ENCODE measurements around the gene PCDHA1.
"Not testable (repeated sequence)": the region's sequence is repeated elsewhere in the genome, so short reads cannot be mapped to it uniquely, and the experiment has no call there.

PCDHA1 gene

DNA sequence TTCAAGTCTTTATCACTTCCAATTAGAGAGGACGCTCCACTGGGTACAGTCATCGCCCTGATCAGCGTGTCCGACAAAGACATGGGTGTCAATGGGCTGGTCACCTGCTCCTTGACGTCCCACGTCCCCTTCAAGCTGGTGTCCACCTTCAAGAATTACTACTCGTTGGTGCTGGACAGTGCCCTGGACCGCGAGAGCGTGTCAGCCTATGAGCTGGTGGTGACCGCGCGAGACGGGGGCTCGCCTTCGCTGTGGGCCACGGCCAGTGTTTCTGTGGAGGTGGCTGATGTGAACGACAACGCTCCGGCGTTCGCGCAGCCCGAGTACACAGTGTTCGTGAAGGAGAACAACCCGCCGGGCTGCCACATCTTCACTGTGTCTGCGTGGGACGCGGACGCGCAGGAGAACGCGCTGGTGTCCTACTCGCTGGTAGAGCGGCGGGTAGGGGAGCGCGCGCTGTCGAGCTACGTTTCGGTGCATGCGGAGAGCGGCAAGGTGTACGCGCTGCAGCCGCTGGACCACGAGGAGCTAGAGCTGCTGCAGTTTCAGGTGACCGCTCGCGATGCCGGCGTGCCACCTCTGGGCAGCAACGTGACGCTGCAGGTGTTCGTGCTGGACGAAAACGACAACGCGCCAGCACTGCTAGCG, 22.4 kb downstream of the PCDHA1 start:
- 96 to 97% methylated on average over 62 of the region's 62 CpGs for whole genome bisulfite sequencing, 2 experiments
- not testable (repeated sequence) for H3K36me3 ChIP-seq (ENCODE audit: control insufficient read depth, insufficient read depth, low read length); H3K9me3 ChIP-seq (ENCODE audit: control insufficient read depth, low read length); H3K4me1 ChIP-seq (ENCODE audit: control insufficient read depth, insufficient read depth, low read length); H3K4me3 ChIP-seq (ENCODE audit: insufficient read depth, low read depth, low read length); H3K27ac ChIP-seq (ENCODE audit: insufficient read depth, low read depth, low read length, poor library complexity, severe bottlenecking); H3K27me3 ChIP-seq (ENCODE audit: control insufficient read depth, insufficient read depth, low read length, poor library complexity, severe bottlenecking)

DNA sequence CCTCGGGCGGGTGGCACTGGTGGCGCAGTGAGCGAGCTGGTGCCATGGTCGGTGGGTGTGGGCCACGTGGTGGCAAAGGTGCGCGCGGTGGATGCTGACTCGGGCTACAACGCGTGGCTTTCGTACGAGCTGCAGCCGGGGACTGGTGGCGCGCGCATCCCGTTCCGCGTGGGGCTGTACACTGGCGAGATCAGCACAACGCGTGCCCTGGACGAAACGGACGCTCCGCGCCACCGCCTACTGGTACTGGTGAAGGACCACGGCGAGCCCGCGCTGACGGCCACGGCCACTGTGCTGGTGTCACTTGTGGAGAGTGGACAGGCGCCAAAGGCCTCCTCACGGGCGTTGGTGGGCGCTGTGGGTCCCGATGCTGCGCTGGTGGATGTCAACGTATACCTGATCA, 22.9 kb downstream of the PCDHA1 start:
- H3K27me3 ChIP-seq (ENCODE audit: control insufficient read depth, insufficient read depth, low read length, poor library complexity, severe bottlenecking), result no peaks in the 10 kb centered on the region
- no peaks in the 10 kb centered on the region for H3K9me3 ChIP-seq (ENCODE audit: control insufficient read depth, low read length)
- no peaks in the 10 kb centered on the region for H3K4me1 ChIP-seq (ENCODE audit: control insufficient read depth, insufficient read depth, low read length)
- 95 to 96% methylated on average over 43 of the region's 43 CpGs for WGBS, 2 experiments
- no peaks in the 10 kb centered on the region for H3K36me3 ChIP-seq (ENCODE audit: control insufficient read depth, insufficient read depth, low read length)
- no peak overlapping the region for H3K4me3 ChIP-seq (ENCODE audit: insufficient read depth, low read depth, low read length)
- no peak overlapping the region for H3K27ac ChIP-seq (ENCODE audit: insufficient read depth, low read depth, low read length, poor library complexity, severe bottlenecking)

DNA sequence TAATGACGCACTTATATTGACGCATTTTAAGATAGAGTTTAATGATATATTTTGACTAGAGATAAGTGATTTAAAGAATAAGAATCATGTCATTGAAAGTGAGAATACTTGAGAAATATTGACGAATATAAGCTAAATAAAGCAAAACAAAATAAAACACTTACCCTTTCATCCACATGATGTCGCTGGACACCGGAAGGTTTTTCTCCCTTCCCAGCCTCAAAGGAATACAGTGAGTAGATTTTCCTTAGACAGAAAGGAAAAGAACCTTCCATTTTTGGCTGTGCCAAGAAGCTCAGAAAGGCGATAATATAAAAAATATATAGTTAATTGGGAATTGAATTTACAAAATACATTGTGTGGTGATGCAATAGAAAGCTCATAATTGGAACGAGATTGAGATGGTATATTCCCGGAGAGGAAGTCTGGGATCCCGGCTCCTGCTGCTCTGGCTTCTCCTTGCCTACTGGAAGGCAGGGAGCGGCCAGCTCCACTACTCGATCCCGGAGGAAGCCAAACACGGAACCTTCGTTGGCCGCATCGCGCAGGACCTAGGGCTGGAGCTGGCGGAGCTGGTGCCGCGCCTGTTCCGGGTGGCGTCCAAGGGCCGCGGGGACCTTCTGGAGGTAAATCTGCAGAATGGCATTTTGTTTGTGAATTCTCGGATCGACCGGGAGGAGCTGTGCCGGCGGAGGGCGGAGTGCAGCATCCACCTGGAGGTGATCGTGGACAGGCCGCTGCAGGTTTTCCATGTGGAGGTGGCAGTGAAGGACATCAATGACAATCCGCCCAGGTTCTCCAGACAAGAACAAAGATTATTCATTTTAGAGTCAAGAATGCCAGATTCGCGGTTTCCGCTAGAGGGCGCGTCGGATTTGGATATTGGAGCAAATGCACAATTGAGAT, 35.7 kb downstream of the PCDHA1 start, which contains the start of gene PCDHA5:
PCDHA5 (plus strand) TSS at position 239 of the 906 bp plus-strand sequence.
- Histone ChIP-seq H3K4me1 (ENCODE audit: control insufficient read depth, insufficient read depth, low read length) (no peaks in the 10 kb centered on the region), H3K4me3 (ENCODE audit: insufficient read depth, low read depth, low read length) (no peak within 1 kb of the TSS), H3K27me3 (ENCODE audit: control insufficient read depth, insufficient read depth, low read length, poor library complexity, severe bottlenecking) (no peaks in the 10 kb centered on the region), H3K9me3 (ENCODE audit: control insufficient read depth, low read length) (no peaks in the 10 kb centered on the region), H3K27ac (ENCODE audit: insufficient read depth, low read depth, low read length, poor library complexity, severe bottlenecking) (no peak within 1 kb of the TSS), H3K36me3 (ENCODE audit: control insufficient read depth, insufficient read depth, low read length) (no peaks in the 10 kb centered on the region)
- WGBS, 2 experiments, result 91 to 92% methylated on average over 38 to 39 of the region's 39 CpGs

DNA sequence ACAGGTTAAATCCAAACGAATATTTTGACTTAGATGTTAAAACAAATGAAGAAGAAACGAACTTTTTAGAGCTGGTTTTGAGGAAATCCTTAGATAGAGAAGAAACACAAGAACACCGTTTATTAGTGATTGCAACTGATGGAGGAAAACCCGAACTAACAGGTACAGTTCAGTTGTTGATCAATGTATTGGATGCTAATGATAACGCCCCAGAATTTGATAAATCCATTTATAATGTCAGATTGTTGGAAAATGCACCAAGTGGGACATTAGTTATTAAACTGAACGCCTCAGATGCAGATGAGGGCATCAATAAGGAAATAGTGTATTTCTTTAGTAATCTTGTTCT, 36.3 kb downstream of the PCDHA1 start:
- Histone ChIP-seq H3K27ac (ENCODE audit: insufficient read depth, low read depth, low read length, poor library complexity, severe bottlenecking) (no peak overlapping the region), H3K4me3 (ENCODE audit: insufficient read depth, low read depth, low read length) (no peak overlapping the region), H3K4me1 (ENCODE audit: control insufficient read depth, insufficient read depth, low read length) (no peaks in the 10 kb centered on the region), H3K36me3 (ENCODE audit: control insufficient read depth, insufficient read depth, low read length) (no peaks in the 10 kb centered on the region), H3K9me3 (ENCODE audit: control insufficient read depth, low read length) (no peaks in the 10 kb centered on the region), H3K27me3 (ENCODE audit: control insufficient read depth, insufficient read depth, low read length, poor library complexity, severe bottlenecking) (no peaks in the 10 kb centered on the region)
- WGBS, 2 experiments, result 91% methylated on average over 6 of the region's 6 CpGs

DNA sequence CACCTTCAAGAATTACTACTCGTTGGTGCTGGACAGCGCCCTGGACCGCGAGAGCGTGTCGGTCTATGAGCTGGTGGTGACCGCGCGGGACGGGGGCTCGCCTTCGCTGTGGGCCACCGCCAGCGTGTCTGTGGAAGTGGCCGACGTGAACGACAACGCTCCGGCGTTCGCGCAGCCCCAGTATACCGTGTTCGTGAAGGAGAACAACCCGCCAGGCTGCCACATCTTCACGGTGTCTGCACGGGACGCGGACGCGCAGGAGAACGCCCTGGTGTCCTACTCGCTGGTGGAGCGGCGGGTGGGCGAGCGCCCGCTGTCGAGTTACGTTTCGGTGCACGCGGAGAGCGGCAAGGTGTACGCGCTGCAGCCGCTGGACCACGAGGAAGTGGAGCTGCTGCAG, 37.0 kb downstream of the PCDHA1 start:
- not testable (repeated sequence) for H3K4me1 ChIP-seq (ENCODE audit: control insufficient read depth, insufficient read depth, low read length); H3K27me3 ChIP-seq (ENCODE audit: control insufficient read depth, insufficient read depth, low read length, poor library complexity, severe bottlenecking); H3K9me3 ChIP-seq (ENCODE audit: control insufficient read depth, low read length); H3K4me3 ChIP-seq (ENCODE audit: insufficient read depth, low read depth, low read length); H3K27ac ChIP-seq (ENCODE audit: insufficient read depth, low read depth, low read length, poor library complexity, severe bottlenecking); H3K36me3 ChIP-seq (ENCODE audit: control insufficient read depth, insufficient read depth, low read length)
- WGBS, 2 experiments, result 95 to 96% methylated on average over 48 of the region's 48 CpGs

DNA sequence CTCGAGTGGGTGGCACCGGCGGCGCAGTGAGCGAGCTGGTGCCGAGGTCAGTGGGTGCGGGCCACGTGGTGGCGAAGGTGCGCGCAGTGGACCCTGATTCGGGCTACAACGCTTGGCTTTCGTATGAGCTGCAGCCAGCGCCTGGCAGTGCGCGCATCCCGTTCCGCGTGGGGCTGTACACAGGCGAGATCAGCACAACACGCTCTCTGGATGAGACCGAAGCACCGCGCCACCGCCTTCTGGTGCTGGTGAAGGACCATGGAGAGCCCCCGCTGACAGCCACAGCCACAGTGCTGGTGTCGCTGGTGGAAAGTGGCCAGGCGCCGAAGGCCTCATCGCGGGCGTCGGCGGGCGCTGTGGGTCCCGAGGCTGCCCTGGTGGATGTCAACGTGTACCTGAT, 37.5 kb downstream of the PCDHA1 start:
- Histone ChIP-seq H3K36me3 (ENCODE audit: control insufficient read depth, insufficient read depth, low read length) (no peaks in the 10 kb centered on the region), H3K27ac (ENCODE audit: insufficient read depth, low read depth, low read length, poor library complexity, severe bottlenecking) (no peak overlapping the region), H3K27me3 (ENCODE audit: control insufficient read depth, insufficient read depth, low read length, poor library complexity, severe bottlenecking) (no peaks in the 10 kb centered on the region), H3K4me3 (ENCODE audit: insufficient read depth, low read depth, low read length) (no peak overlapping the region), H3K4me1 (ENCODE audit: control insufficient read depth, insufficient read depth, low read length) (no peaks in the 10 kb centered on the region), H3K9me3 (ENCODE audit: control insufficient read depth, low read length) (no peaks in the 10 kb centered on the region)
- WGBS, 2 experiments, result 96 to 97% methylated on average over 38 of the region's 38 CpGs

DNA sequence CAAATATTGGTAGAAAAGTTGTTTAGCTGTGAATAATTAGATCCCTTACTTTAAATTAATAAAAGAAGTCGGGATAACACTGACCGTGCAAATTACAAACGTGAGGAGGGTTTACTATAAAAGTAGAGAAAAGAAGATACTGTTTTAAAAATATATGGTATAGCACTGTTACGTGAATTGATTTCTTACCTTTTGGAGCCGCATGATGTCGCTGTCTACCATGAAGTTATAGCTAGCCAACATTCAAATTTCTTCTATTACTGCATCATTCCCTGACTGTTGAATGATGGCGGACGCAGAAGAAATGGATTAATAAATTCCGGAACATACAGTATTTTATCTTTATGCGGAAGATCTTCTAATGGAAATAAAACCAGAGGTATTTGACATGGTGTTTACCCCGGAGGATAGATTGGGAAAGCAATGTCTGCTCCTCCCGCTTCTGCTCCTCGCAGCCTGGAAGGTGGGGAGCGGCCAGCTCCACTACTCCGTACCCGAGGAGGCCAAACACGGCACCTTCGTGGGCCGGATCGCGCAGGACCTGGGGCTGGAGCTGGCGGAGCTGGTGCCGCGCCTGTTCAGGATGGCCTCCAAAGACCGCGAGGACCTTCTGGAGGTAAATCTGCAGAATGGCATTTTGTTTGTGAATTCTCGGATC, 41.9 kb downstream of the PCDHA1 start, which contains the start of gene PCDHA6:
PCDHA6 (plus strand) TSS at position 257 of the 658 bp plus-strand sequence; CDS start at position 389, 132 bp downstream.
- no peak within 1 kb of the TSS for H3K27ac ChIP-seq (ENCODE audit: insufficient read depth, low read depth, low read length, poor library complexity, severe bottlenecking)
- no peaks in the 10 kb centered on the region for H3K36me3 ChIP-seq (ENCODE audit: control insufficient read depth, insufficient read depth, low read length)
- no peaks in the 10 kb centered on the region for H3K27me3 ChIP-seq (ENCODE audit: control insufficient read depth, insufficient read depth, low read length, poor library complexity, severe bottlenecking)
- 93 to 97% methylated on average over 27 of the region's 27 CpGs for WGBS, 2 experiments
- H3K9me3 ChIP-seq (ENCODE audit: control insufficient read depth, low read length), result no peaks in the 10 kb centered on the region
- H3K4me3 ChIP-seq (ENCODE audit: insufficient read depth, low read depth, low read length), result no peak within 1 kb of the TSS
- H3K4me1 ChIP-seq (ENCODE audit: control insufficient read depth, insufficient read depth, low read length), result no peaks in the 10 kb centered on the region

DNA sequence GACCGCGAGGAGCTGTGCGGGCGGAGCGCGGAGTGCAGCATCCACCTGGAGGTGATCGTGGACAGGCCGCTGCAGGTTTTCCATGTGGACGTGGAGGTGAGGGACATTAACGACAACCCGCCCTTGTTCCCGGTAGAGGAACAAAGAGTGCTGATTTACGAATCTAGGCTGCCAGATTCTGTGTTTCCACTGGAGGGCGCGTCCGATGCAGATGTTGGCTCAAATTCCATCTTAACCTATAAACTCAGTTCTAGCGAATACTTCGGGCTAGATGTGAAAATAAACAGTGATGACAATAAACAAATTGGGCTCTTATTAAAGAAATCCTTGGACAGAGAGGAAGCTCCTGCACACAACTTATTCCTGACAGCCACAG, 42.4 kb downstream of the PCDHA1 start:
- Histone ChIP-seq H3K27ac (ENCODE audit: insufficient read depth, low read depth, low read length, poor library complexity, severe bottlenecking) (no peak overlapping the region), H3K4me3 (ENCODE audit: insufficient read depth, low read depth, low read length) (no peak overlapping the region), H3K4me1 (ENCODE audit: control insufficient read depth, insufficient read depth, low read length) (no peaks in the 10 kb centered on the region), H3K9me3 (ENCODE audit: control insufficient read depth, low read length) (no peaks in the 10 kb centered on the region), H3K36me3 (ENCODE audit: control insufficient read depth, insufficient read depth, low read length) (no peaks in the 10 kb centered on the region), H3K27me3 (ENCODE audit: control insufficient read depth, insufficient read depth, low read length, poor library complexity, severe bottlenecking) (no peaks in the 10 kb centered on the region)
- whole genome bisulfite sequencing, 2 experiments, result 94 to 96% methylated on average over 16 to 18 of the region's 18 CpGs

DNA sequence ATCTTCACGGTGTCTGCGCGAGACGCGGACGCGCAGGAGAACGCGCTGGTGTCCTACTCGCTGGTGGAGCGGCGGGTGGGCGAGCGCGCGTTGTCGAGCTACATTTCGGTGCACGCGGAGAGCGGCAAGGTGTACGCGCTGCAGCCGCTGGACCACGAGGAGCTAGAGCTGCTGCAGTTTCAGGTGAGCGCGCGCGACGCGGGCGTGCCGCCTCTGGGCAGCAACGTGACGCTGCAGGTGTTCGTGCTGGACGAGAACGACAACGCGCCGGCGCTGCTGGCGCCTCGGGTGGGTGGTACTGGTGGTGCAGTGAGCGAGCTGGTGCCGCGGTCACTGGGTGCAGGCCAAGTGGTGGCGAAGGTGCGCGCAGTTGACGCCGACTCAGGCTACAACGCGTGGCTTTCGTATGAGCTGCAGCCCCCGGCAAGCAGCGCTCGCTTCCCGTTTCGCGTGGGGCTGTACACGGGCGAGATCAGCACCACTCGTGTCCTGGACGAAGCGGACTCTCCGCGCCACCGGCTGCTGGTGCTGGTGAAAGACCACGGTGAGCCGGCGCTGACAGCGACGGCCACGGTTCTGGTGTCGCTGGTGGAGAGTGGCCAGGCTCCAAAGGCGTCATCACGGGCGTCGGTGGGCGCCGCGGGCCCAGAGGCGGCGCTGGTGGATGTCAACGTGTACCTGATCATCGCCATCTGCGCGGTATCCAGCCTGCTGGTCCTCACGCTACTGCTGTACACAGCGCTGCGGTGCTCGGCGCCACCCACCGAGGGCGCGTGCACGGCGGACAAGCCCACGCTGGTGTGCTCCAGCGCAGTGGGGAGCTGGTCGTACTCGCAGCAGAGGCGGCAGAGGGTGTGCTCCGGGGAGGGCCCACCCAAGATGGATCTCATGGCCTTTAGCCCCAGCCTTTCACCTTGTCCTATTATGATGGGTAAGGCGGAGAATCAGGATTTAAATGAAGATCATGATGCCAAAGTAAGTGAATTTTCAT, 43.9 kb downstream of the PCDHA1 start:
- not testable (repeated sequence) for H3K27ac ChIP-seq (ENCODE audit: insufficient read depth, low read depth, low read length, poor library complexity, severe bottlenecking); H3K27me3 ChIP-seq (ENCODE audit: control insufficient read depth, insufficient read depth, low read length, poor library complexity, severe bottlenecking); H3K4me3 ChIP-seq (ENCODE audit: insufficient read depth, low read depth, low read length); H3K4me1 ChIP-seq (ENCODE audit: control insufficient read depth, insufficient read depth, low read length); H3K9me3 ChIP-seq (ENCODE audit: control insufficient read depth, low read length); H3K36me3 ChIP-seq (ENCODE audit: control insufficient read depth, insufficient read depth, low read length)
- 96 to 98% methylated on average over 105 of the region's 106 CpGs for WGBS, 2 experiments
